ENCODE data around the gene GAL3ST1. TPM values are rescaled to one million over a fixed set of nuclear protein-coding genes. Genes with fewer than 3 reads are reported as not detected.

The GAL3ST1 gene
- total RNA-seq, 1 experiment from 2014 or later: 8.9 TPM

- ChIA-PET CTCF (interaction anchor here (0.6 kb wide), 1 partner anchor 1258 kb away, joined by 3 read pairs; no protein-coding TSS in a partner anchor), POLR2A (no interaction called here)
- Mint-ChIP-seq H3K36me3 (ENCODE audit: insufficient read depth, unreplicated experiment) (no peaks in the 10 kb centered on the region), H3K9me3 (ENCODE audit: unreplicated experiment) (no peaks in the 10 kb centered on the region), H3K27ac (ENCODE audit: unreplicated experiment) (no peak overlapping the region), H3K4me3 (ENCODE audit: unreplicated experiment) (no peak overlapping the region), H3K27me3 (ENCODE audit: insufficient read depth, unreplicated experiment) (peaks cover 5% of the 10 kb centered on the region), H3K4me1 (ENCODE audit: low read depth, unreplicated experiment) (no peaks in the 10 kb centered on the region)
- no TSS peak for BruUV-seq (replicated peaks)
- intact Hi-C loops (cut with micrococcal nuclease; ENCODE audit: unreplicated experiment): no loop called here
- TF ChIP-seq, protein P1, sequence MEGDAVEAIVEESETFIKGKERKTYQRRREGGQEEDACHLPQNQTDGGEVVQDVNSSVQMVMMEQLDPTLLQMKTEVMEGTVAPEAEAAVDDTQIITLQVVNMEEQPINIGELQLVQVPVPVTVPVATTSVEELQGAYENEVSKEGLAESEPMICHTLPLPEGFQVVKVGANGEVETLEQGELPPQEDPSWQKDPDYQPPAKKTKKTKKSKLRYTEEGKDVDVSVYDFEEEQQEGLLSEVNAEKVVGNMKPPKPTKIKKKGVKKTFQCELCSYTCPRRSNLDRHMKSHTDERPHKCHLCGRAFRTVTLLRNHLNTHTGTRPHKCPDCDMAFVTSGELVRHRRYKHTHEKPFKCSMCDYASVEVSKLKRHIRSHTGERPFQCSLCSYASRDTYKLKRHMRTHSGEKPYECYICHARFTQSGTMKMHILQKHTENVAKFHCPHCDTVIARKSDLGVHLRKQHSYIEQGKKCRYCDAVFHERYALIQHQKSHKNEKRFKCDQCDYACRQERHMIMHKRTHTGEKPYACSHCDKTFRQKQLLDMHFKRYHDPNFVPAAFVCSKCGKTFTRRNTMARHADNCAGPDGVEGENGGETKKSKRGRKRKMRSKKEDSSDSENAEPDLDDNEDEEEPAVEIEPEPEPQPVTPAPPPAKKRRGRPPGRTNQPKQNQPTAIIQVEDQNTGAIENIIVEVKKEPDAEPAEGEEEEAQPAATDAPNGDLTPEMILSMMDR (IDR thresholded peaks at IDR 0.05; ENCODE audit: insufficient read depth in 1 of 2, low read depth in 1 of 2, low read length in 1 of 2, severe bottlenecking in 1 of 2, unreplicated experiment in 1 of 2): no peak
- Histone ChIP-seq H3K9me3 (no peaks in the 10 kb centered on the region), H3K4me3 (ENCODE audit: low read depth, low read length) (no peak overlapping the region), H3K4me1 (no peaks in the 10 kb centered on the region), H3K36me3 (ENCODE audit: control insufficient read depth, insufficient read depth, low read length) (no peaks in the 10 kb centered on the region), H3K27me3 (replicated peaks; ENCODE audit: control insufficient read depth, insufficient read depth, low read length) (no peaks in the 10 kb centered on the region)
- DNase-seq: no peak
These were observed 27.3 kb downstream of the GAL3ST1 start for GRCh38 chr22:30547188-30547587.

DNA sequence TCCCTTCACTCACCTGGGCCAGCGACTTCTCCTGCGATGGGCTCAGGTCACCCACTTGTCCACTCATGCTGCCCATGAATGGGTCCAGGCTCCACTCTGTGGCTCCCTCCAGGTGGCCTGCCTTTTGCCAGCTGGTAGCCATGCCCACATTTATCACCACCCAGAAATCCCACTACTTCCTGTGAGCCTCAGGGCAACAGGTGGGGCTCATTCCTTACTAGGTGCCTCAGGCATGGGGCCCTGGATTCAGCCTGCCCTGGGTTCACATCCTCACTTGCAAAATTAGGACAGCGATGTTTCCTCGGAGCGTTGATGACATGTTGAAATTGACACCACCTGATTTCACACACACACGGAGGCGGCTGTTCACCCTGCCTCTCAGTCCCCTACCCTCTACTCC, 27.8 kb downstream of the GAL3ST1 start, which contains the start of gene SEC14L6:
SEC14L6 (minus strand) TSS at position 126 of the 400 bp plus-strand sequence; CDS start at position 67, 59 bp downstream.
- DNase-seq: no peak
- BruUV-seq (replicated peaks): no TSS peak
- H3K9me3 Mint-ChIP-seq (ENCODE audit: unreplicated experiment): no peaks in the 10 kb centered on the region
- no peaks in the 10 kb centered on the region for H3K36me3 Mint-ChIP-seq (ENCODE audit: insufficient read depth, unreplicated experiment)
- no peaks in the 10 kb centered on the region for H3K4me1 ChIP-seq
- ChIA-PET CTCF (no interaction called here), POLR2A (no interaction called here)
- no peak within 1 kb of the TSS for H3K4me3 Mint-ChIP-seq (ENCODE audit: unreplicated experiment)
- H3K27me3 ChIP-seq (replicated peaks; ENCODE audit: control insufficient read depth, insufficient read depth, low read length): no peaks in the 10 kb centered on the region
- H3K4me3 ChIP-seq (ENCODE audit: low read depth, low read length): no peak within 1 kb of the TSS
- TF ChIP-seq, protein P1 (IDR thresholded peaks at IDR 0.05; ENCODE audit: insufficient read depth in 1 of 2, low read depth in 1 of 2, low read length in 1 of 2, severe bottlenecking in 1 of 2, unreplicated experiment in 1 of 2): no peak
- H3K27ac Mint-ChIP-seq (ENCODE audit: unreplicated experiment): no peak within 1 kb of the TSS
- intact Hi-C loops (cut with micrococcal nuclease; ENCODE audit: unreplicated experiment): no loop called here
- H3K27me3 Mint-ChIP-seq (ENCODE audit: insufficient read depth, unreplicated experiment): peaks cover 5% of the 10 kb centered on the region
- no peaks in the 10 kb centered on the region for H3K9me3 ChIP-seq
- no peaks in the 10 kb centered on the region for H3K4me1 Mint-ChIP-seq (ENCODE audit: low read depth, unreplicated experiment)
- no peaks in the 10 kb centered on the region for H3K36me3 ChIP-seq (ENCODE audit: control insufficient read depth, insufficient read depth, low read length)

GRCh38 chr22:30542811-30543188, 31.7 kb downstream of the GAL3ST1 start:
- Mint-ChIP-seq H3K27me3 (ENCODE audit: insufficient read depth, unreplicated experiment) (no peaks in the 10 kb centered on the region), H3K4me1 (ENCODE audit: low read depth, unreplicated experiment) (no peaks in the 10 kb centered on the region), H3K27ac (ENCODE audit: unreplicated experiment) (no peak overlapping the region), H3K36me3 (ENCODE audit: insufficient read depth, unreplicated experiment) (no peaks in the 10 kb centered on the region), H3K9me3 (ENCODE audit: unreplicated experiment) (no peaks in the 10 kb centered on the region), H3K4me3 (ENCODE audit: unreplicated experiment) (peak overlapping the region; percentile 33)
- CTCF ChIA-PET: interaction anchor here (0.6 to 1.1 kb wide), 2 partner anchors 52 to 59 kb away, joined by 3 read pairs; no protein-coding TSS in a partner anchor
- POLR2A ChIA-PET: no interaction called here
- Histone ChIP-seq H3K4me3 (ENCODE audit: low read depth, low read length) (no peak overlapping the region), H3K36me3 (ENCODE audit: control insufficient read depth, insufficient read depth, low read length) (no peaks in the 10 kb centered on the region), H3K4me1 (no peaks in the 10 kb centered on the region), H3K27me3 (replicated peaks; ENCODE audit: control insufficient read depth, insufficient read depth, low read length) (no peaks in the 10 kb centered on the region), H3K9me3 (no peaks in the 10 kb centered on the region)
- BruUV-seq (replicated peaks): no TSS peak
- TF ChIP-seq, protein P1 (IDR thresholded peaks at IDR 0.05; ENCODE audit: insufficient read depth in 1 of 2, low read depth in 1 of 2, low read length in 1 of 2, severe bottlenecking in 1 of 2, unreplicated experiment in 1 of 2): no peak
- intact Hi-C loops (cut with micrococcal nuclease; ENCODE audit: unreplicated experiment): no loop called here
- no peak for DNase-seq
